Stomach (tissue), 9 donors: Measurements from ENCODE around the gene MBD3L2B. TPM values are rescaled to one million over a fixed set of nuclear protein-coding genes. Genes with fewer than 3 reads are reported as not detected.

Experiments
- DNase-seq, 2 donors: peaks; one replicate each; pipeline versions ENCODE4 v3.0.0 to v3.0.0-alpha.2; 2013 to 2019
- H3K27ac ChIP-seq, 5 donors: fragments of 200-600 bp in 4 of 5; sonication (generic) in 4 of 5; one replicate each; pipeline ENCODE4 v1.5.1; 2013 to 2019; ENCODE audit warnings: mild to moderate bottlenecking in 1 of 5, moderate library complexity in 1 of 5
- H3K27me3 ChIP-seq, 3 donors: fragments of 200-600 bp; sonication (generic); one replicate each; pipeline ENCODE4 v1.5.1; 2017 to 2019; ENCODE audit warnings: mixed run types in 1 of 3
- H3K36me3 ChIP-seq, 4 donors: fragments of 200-600 bp; sonication (generic); 1 replicate in 3 of 4; 2 replicates in 1 of 4; pipeline ENCODE4 v1.5.1; 2016 to 2019
- H3K4me1 ChIP-seq, 4 donors: fragments of 200-600 bp; sonication (generic); one replicate each; pipeline ENCODE4 v1.5.1; 2016 to 2019
- H3K4me3 ChIP-seq, 4 donors: fragments of 200-600 bp; sonication (generic) in 3 of 4; one replicate each; pipeline ENCODE4 v1.5.1; 2016 to 2019; ENCODE audit warnings: mild to moderate bottlenecking in 1 of 4
- H3K9me3 ChIP-seq, 4 donors: fragments of 200-600 bp; sonication (generic); one replicate each; pipeline ENCODE4 v1.5.1; 2016 to 2019
- EP300 ChIP-seq: sonication (generic); formaldehyde crosslinking; IDR thresholded peaks from one replicate; pipeline ENCODE4 v1.6.1; 2017; ENCODE audit warnings: antibody characterized with exemption
- POLR2A ChIP-seq, 4 donors: fragments of 450-650 bp; IDR thresholded peaks; one replicate each; pipeline ENCODE4 v1.6.1; 2016; ENCODE audit warnings: antibody characterized with exemption in 4 of 4, control low read depth in 2 of 4, mild to moderate bottlenecking in 1 of 4, moderate library complexity in 1 of 4
- POLR2AphosphoS5 ChIP-seq, 3 donors: sonication (generic); formaldehyde crosslinking; IDR thresholded peaks; one replicate each; pipeline ENCODE4 v1.6.1; 2016; ENCODE audit warnings: antibody characterized with exemption in 3 of 3
- WGBS, 5 donors: extraction: QIAGEN DNeasy Blood & Tissue Kit in 3 of 5; methylation state at CpG; one replicate each; pipeline versions ENCODE4 v1.1.5 to v1.1.7; 2013 to 2018; 5-methylcytosine and 5-hydroxymethylcytosine counted together
- intact Hi-C: fragments of 100-400 bp; cut with DNase I; formaldehyde crosslinking; loops from one replicate; pipeline ENCODE4 v1.15.1; 2023; ENCODE audit warnings: low total_unique reads
- polyA plus RNA-seq, 3 donors: library from polyadenylated mRNA; stranded (reverse); fragments of 200-250 nt; gene quantifications; one replicate each; pipeline ENCODE4 v1.2.3, GENCODE V29; 2013
- total RNA-seq, 5 donors: library from RNA; depleted of rRNA; stranded (reverse); fragments of >200 nt; gene quantifications; one replicate each; pipeline versions ENCODE4 v1.1.0 to v1.2.3, GENCODE V29; 2014 to 2016
- TF ChIP-seq, protein P1 (sequence below), 7 experiments: fragments of 450-650 bp in 4 of 7; fragments of 200-600 bp in 3 of 7; sonication (generic) in 3 of 7; IDR thresholded peaks; one replicate each; pipeline ENCODE4 v1.5.1; 2016 to 2019; ENCODE audit warnings: antibody characterized with exemption in 7 of 7, control low read depth in 2 of 7, mild to moderate bottlenecking in 1 of 7
- donor health status: healthy with polysubstance abuse.
- donor health status: Bipolar disorder and iron deficiency.
- donor health status: healthy.

MBD3L2B gene
- total and polyA plus RNA-seq, 8 donors = not detected

DNA sequence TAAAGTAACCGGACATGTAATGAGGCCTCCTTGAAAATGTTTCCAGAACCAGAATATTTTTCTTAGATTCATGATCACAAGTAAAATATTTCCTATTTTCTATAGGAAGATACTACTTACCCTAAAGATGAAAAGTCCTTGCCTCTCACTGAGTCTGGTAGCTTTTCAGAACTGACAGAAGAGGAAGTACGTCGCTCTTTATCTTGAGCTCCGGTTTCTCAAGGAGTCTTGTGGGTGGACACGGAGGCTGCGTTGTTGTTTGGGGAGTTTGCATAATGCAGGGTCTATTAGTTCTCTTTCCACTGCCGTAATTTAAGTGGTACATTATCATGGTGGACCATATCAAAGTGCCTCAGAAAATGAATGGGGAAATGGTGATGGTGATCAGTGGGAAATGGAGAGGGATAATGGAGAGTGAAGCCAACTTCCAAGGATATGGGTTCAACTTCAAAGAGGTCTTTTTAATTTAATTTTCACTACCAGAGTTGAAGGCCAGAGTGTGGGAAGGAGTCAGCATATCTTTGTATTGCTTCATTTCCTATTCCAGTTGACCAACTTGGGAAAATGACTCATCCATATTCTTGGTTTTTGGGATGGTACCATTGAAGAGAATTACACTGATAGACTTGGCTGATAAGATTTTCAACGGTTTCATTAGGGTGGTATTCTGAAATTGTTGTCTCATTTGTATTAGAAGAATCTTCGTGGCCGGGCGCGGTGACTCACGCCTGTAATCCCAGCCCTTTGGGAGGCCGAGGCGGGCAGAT, 23.4 kb downstream of the MBD3L2B start:
- DNase-seq = peak in 1 of 2 donors; percentile 4
- intact Hi-C loops = no loop called here
- WGBS, 5 donors = 79 to 88% (median 86%) methylated on average over 15 of the region's 15 CpGs

DNA sequence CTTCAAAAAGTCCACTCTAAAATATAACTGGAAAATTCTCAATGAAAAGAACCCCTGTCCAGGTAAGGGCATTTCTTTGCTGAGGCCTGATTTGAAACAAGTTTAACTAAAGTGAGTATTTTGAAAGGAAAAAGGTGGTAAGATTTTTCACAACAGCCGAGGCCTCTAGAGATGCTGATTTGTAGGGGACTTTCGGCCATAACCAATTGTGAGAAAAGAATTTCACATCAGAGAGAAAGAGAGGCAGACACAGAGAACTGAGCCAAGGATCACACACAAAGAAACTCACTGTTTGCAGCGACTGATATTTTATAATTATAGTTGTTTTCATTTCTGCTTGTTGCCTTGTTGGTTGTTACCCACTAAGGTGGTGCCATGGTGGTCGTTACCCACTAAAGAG, 24.4 kb downstream of the MBD3L2B start:
- no peaks in the 10 kb centered on the region for H3K9me3 ChIP-seq
- intact Hi-C loops = no loop called here
- 63 to 70% (median 69%) methylated on average over 4 of the region's 4 CpGs for WGBS, 5 donors

More for the DNA sequence above, 23.4 kb downstream of the MBD3L2B start:
- H3K9me3 ChIP-seq = no peaks in the 10 kb centered on the region
- peaks cover 0 to 7% (median 0%) of the 10 kb centered on the region in 3 donors for H3K27me3 ChIP-seq
- no peak overlapping the region for H3K27ac ChIP-seq
- no peaks in the 10 kb centered on the region for H3K4me1 ChIP-seq
- no peaks in the 10 kb centered on the region for H3K36me3 ChIP-seq
- H3K4me3 ChIP-seq = no peak overlapping the region
- TF ChIP-seq EP300 (no peak), POLR2AphosphoS5 (IDR thresholded peaks at IDR 0.05) (no peak), POLR2A (IDR thresholded peaks at IDR 0.05) (no peak)
- TF ChIP-seq, protein P1, sequence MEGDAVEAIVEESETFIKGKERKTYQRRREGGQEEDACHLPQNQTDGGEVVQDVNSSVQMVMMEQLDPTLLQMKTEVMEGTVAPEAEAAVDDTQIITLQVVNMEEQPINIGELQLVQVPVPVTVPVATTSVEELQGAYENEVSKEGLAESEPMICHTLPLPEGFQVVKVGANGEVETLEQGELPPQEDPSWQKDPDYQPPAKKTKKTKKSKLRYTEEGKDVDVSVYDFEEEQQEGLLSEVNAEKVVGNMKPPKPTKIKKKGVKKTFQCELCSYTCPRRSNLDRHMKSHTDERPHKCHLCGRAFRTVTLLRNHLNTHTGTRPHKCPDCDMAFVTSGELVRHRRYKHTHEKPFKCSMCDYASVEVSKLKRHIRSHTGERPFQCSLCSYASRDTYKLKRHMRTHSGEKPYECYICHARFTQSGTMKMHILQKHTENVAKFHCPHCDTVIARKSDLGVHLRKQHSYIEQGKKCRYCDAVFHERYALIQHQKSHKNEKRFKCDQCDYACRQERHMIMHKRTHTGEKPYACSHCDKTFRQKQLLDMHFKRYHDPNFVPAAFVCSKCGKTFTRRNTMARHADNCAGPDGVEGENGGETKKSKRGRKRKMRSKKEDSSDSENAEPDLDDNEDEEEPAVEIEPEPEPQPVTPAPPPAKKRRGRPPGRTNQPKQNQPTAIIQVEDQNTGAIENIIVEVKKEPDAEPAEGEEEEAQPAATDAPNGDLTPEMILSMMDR (IDR thresholded peaks at IDR 0.05) = no peak

DNA sequence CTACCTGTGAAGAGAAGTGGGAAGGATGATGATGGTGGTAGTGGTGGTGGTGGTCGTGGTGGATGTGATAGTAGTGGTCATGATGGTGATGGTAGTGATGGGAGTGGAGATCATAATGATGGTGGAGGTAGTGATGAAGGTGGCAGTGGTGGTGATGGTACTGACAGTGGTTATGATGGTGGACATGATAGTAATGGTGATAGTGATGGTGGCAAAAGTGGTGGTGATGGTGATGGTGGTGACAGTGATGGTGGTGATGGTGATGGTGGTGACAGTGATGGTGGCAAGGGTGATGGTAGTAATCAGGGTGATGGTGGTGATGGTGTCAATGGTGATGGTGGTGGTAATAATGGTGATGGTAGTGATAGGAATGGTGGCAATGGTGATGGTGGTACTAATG, 26.2 kb downstream of the MBD3L2B start:
- no peak overlapping the region for H3K4me3 ChIP-seq
- H3K36me3 ChIP-seq = no peaks in the 10 kb centered on the region
- H3K4me1 ChIP-seq = no peaks in the 10 kb centered on the region
- no peak for TF ChIP-seq POLR2AphosphoS5 (IDR thresholded peaks at IDR 0.05)
- TF ChIP-seq EP300 = no peak
- no peak for TF ChIP-seq POLR2A (IDR thresholded peaks at IDR 0.05)
- TF ChIP-seq, protein P1 (IDR thresholded peaks at IDR 0.05) = no peak
- 57 to 79% (median 70%) methylated on average over 1 of the region's 1 CpG for WGBS, 5 donors
- no peak for DNase-seq
- H3K27me3 ChIP-seq = no peaks in the 10 kb centered on the region
- no peak overlapping the region for H3K27ac ChIP-seq
- H3K9me3 ChIP-seq = no peaks in the 10 kb centered on the region
- intact Hi-C loops = no loop called here

More for the DNA sequence above, 24.4 kb downstream of the MBD3L2B start:
- no peak overlapping the region for H3K27ac ChIP-seq
- H3K27me3 ChIP-seq = no peaks in the 10 kb centered on the region
- no peaks in the 10 kb centered on the region for H3K36me3 ChIP-seq
- TF ChIP-seq EP300 (no peak), POLR2AphosphoS5 (IDR thresholded peaks at IDR 0.05) (no peak)
- TF ChIP-seq, protein P1 (IDR thresholded peaks at IDR 0.05) = no peak
- H3K4me3 ChIP-seq = no peak overlapping the region
- no peak for DNase-seq
- H3K4me1 ChIP-seq = no peaks in the 10 kb centered on the region

DNA sequence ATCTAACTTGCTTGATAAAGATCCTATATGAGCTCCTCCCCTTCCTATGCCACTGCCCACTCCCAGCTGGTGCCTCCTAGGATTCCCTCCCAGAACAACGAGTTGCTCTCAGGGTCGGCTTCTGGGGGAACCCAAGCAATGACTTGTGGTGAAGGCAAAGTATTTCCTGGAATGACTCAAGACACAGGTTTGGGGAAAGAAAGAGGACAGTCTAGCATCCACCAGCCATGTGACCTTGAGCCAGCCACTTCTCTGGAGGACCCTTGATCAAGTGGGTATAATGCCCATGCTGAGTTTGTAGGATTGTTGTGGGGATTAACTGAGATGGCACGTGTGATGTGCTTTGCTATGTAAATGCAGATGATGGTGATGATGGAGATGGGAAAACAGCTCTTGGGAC, 33.0 kb downstream of the MBD3L2B start:
- TF ChIP-seq POLR2AphosphoS5 (IDR thresholded peaks at IDR 0.05) (no peak), EP300 (no peak), POLR2A (IDR thresholded peaks at IDR 0.05) (no peak)
- TF ChIP-seq, protein P1 (IDR thresholded peaks at IDR 0.05) = no peak
- Histone ChIP-seq H3K27me3 (no peaks in the 10 kb centered on the region), H3K27ac (no peak overlapping the region), H3K4me3 (no peak overlapping the region), H3K4me1 (no peaks in the 10 kb centered on the region), H3K9me3 (peaks cover 5 to 35% (median 28%) of the 10 kb centered on the region in 4 donors), H3K36me3 (no peaks in the 10 kb centered on the region)
- 35 to 59% (median 44%) methylated on average over 3 of the region's 3 CpGs for WGBS, 5 donors
- intact Hi-C loops = no loop called here
- DNase-seq = no peak
